Left colon (tissue), 2 donors: ENCODE results near the gene SLC35B2. TPM values are rescaled to one million over a fixed set of nuclear protein-coding genes. Genes with fewer than 3 reads are reported as not detected.

Experiments used
- ATAC-seq: fragments of 200-7000 bp; cut with Tn5 transposase; one replicate; pipeline ENCODE4 v1.9.1; 2020; ENCODE audit warnings: mild to moderate bottlenecking, moderate library complexity
- DNase-seq, 2 donors: peaks; one replicate each; pipeline ENCODE4 v3.0.0-alpha.2; 2020
- intact Hi-C, 2 donors: fragments of 100-400 bp; cut with DNase I in 1 of 2; cut with micrococcal nuclease in 1 of 2; formaldehyde crosslinking; loops; one replicate each; pipeline versions ENCODE4 v1.11.2 to v1.14.0; 2022; cut with DNase I, micrococcal nuclease
- long read RNA-seq: library from polyadenylated mRNA; unstranded; transcript quantifications from one replicate; pipeline ENCODE4 v2.0.0, GENCODE V29; 2021
- total RNA-seq, 2 donors: library from RNA; stranded (reverse); fragmentation: NEBNext Ultra II Directional; extraction: Animal tissue kit (Norgen Biotek cat#: 25700); gene quantifications; one replicate each; pipeline ENCODE4 v1.2.1, GENCODE V29; 2021
- donor health status: DM: no; HTN: no; CAD: no.
- donor health status: DM: yes; HTN: yes; CAD: no.

SLC35B2 gene
- 10 to 100 TPM; 34.9 to 43.5 TPM for total RNA-seq
- long read RNA-seq, transcript SLC35B2-202 (4 exons, 2,043 nt) = major isoform, 130 of 152 reads
- long read RNA-seq, partial matches to known transcripts = 7 of 152 reads
- long read RNA-seq, other reads (novel, unspliced or antisense) = 9 of 152 reads

- intact Hi-C loops = no loop called here
- peak; percentile 68 for ATAC-seq
- peak; percentile 72 to 73 for DNase-seq
Measured at GRCh38 chr6:44257025-44257752, at the start of gene SLC35B2. Gene SLC35B2, minus strand, starts transcription at chr6:44257528. Its CDS starts 118 bp downstream, at chr6:44257410.

- no peak for DNase-seq
- intact Hi-C loops = no loop called here
- no peak for ATAC-seq
Measured at GRCh38 chr6:44306710-44307109, 49.4 kb upstream of the SLC35B2 start.

GRCh38 chr6:44305200-44305725 lies 47.9 kb upstream of the SLC35B2 start:
- no peak for ATAC-seq
- intact Hi-C loops = no loop called here
- no peak for DNase-seq

GRCh38 chr6:44304282-44305199 lies 47.2 kb upstream of the SLC35B2 start:
- DNase-seq = peak in 1 of 2 donors; percentile 23
- peak; percentile 45 for ATAC-seq
- intact Hi-C loops = no loop called here

GRCh38 chr6:44303842-44304241 lies 46.5 kb upstream of the SLC35B2 start:
- intact Hi-C loops = no loop called here
- DNase-seq (no peak), ATAC-seq (no peak)

GRCh38 chr6:44302856-44303255 lies 45.5 kb upstream of the SLC35B2 start:
- intact Hi-C loops = no loop called here
- DNase-seq = no peak
- ATAC-seq = no peak

GRCh38 chr6:44301782-44302564 lies 44.6 kb upstream of the SLC35B2 start:
- intact Hi-C loops = no loop called here
- DNase-seq = no peak
- no peak for ATAC-seq

GRCh38 chr6:44301106-44301505 lies 43.8 kb upstream of the SLC35B2 start:
- intact Hi-C loops = no loop called here
- no peak for ATAC-seq
- DNase-seq = no peak

- no peak for ATAC-seq
- intact Hi-C loops = no loop called here
- no peak for DNase-seq
Measured at GRCh38 chr6:44300292-44300823, 43.0 kb upstream of the SLC35B2 start.

- ATAC-seq (no peak), DNase-seq (no peak)
- intact Hi-C loops = no loop called here
Measured at GRCh38 chr6:44298864-44299263, 41.5 kb upstream of the SLC35B2 start.

- no peak for DNase-seq
- ATAC-seq = peak; percentile 47
- intact Hi-C loops = no loop called here
Measured at GRCh38 chr6:44298055-44298803, 40.9 kb upstream of the SLC35B2 start.

- ATAC-seq (peak; percentile 78), DNase-seq (peak in 1 of 2 donors; percentile 47)
- intact Hi-C loops = no loop called here
Measured at GRCh38 chr6:44297063-44298038, 40.0 kb upstream of the SLC35B2 start.

- intact Hi-C loops = no loop called here
- no peak for DNase-seq
- no peak for ATAC-seq
Measured at GRCh38 chr6:44294832-44295791, 37.8 kb upstream of the SLC35B2 start.

GRCh38 chr6:44292661-44293365 lies 35.5 kb upstream of the SLC35B2 start:
- DNase-seq (no peak), ATAC-seq (no peak)
- intact Hi-C loops = no loop called here

GRCh38 chr6:44291841-44292240 lies 34.5 kb upstream of the SLC35B2 start:
- ATAC-seq = no peak
- intact Hi-C loops = no loop called here
- DNase-seq = no peak
